ENCODE data around the gene ITGB1.

Gene ITGB1

DNA sequence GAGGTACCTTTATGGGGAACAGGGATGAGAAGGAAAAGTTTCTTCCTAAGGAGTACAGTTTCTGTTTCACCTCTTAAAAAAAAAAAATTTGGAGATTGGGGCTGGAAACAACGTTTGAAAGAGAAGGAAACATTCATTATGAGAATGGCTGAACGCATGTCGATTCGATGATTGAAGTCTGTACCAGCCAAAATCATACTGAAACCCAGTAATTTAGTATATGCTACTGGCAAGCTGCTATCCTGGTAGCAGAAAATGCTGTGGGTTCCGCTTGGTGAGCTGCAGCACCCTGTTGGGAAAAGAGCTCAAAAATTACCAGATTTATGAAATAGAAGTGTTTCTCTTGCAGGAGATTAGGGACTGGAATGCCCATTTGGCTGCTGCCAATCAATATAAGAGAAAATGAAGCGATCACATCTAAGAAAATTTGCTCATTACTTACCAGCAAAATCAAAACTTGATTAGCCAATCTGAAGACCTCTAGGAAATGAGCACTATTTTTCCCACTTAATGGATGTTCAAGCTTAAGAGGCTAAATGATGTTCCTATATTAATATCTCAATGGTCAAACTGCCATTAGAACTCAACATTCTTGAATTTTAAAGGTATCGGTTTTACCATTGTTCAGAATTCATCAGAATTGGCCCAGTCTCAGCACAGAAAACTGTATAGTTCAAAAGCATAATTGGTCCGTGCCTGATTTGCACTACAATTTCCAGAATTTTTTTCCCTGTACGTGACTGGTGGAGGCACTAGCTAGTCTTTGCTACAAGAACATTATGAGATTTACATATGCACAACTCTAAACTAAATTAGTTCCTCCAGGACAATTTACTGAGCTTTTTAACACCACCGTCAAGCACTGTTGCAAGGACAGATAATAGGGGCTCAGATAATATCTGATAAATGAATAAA, 1.2 kb upstream of the ITGB1 start:
- peak overlapping the region; percentile 90 for H3K4me3 ChIP-seq (replicated peaks; ENCODE audit: low read depth, low read length)
- no peak for DNase-seq (ENCODE audit: extremely low read depth, low read depth)
- TF ChIP-seq, protein P1, sequence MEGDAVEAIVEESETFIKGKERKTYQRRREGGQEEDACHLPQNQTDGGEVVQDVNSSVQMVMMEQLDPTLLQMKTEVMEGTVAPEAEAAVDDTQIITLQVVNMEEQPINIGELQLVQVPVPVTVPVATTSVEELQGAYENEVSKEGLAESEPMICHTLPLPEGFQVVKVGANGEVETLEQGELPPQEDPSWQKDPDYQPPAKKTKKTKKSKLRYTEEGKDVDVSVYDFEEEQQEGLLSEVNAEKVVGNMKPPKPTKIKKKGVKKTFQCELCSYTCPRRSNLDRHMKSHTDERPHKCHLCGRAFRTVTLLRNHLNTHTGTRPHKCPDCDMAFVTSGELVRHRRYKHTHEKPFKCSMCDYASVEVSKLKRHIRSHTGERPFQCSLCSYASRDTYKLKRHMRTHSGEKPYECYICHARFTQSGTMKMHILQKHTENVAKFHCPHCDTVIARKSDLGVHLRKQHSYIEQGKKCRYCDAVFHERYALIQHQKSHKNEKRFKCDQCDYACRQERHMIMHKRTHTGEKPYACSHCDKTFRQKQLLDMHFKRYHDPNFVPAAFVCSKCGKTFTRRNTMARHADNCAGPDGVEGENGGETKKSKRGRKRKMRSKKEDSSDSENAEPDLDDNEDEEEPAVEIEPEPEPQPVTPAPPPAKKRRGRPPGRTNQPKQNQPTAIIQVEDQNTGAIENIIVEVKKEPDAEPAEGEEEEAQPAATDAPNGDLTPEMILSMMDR (IDR thresholded peaks at IDR 0.05; ENCODE audit: low read depth, low read length, missing control alignments), result no peak

DNA sequence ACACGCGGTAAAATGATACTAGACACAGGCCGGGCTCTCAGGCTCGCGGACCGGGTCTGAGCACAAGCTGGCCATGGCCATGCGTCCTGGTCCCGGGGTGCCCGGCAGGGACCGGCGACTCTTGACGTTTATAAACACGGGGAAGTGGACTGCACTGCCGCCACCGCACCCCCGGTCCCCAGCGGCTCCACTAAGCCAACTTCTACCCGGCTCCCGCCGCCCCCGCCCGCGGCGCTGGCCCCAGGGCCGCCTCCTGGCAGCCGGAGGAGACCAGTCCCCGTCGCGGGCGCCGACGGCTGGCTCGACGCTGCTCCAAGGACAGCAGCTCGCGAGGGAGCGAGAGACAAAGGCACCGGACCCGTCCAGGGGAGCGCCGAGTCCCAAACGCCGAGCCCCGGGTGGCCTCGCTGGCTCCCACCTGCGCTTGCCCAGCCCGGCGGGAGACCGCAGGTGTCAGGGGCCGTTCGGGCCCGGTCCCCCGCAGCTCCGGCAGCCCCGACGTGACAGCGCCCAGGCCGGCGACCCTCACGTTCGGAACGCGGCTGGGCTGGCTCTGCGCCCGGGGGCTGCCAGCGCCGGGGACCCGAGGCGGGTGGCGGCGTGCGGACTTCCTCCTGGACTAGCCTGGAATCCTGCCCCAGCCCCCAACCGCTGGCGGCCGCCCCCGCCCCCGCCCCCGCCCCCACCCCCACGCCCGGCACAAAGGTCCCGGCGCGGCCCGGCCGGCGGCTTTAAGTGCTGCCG, 517 bp downstream of the ITGB1 start:
- TF ChIP-seq, protein P1 (IDR thresholded peaks at IDR 0.05; ENCODE audit: low read depth, low read length, missing control alignments), result no peak

DNA sequence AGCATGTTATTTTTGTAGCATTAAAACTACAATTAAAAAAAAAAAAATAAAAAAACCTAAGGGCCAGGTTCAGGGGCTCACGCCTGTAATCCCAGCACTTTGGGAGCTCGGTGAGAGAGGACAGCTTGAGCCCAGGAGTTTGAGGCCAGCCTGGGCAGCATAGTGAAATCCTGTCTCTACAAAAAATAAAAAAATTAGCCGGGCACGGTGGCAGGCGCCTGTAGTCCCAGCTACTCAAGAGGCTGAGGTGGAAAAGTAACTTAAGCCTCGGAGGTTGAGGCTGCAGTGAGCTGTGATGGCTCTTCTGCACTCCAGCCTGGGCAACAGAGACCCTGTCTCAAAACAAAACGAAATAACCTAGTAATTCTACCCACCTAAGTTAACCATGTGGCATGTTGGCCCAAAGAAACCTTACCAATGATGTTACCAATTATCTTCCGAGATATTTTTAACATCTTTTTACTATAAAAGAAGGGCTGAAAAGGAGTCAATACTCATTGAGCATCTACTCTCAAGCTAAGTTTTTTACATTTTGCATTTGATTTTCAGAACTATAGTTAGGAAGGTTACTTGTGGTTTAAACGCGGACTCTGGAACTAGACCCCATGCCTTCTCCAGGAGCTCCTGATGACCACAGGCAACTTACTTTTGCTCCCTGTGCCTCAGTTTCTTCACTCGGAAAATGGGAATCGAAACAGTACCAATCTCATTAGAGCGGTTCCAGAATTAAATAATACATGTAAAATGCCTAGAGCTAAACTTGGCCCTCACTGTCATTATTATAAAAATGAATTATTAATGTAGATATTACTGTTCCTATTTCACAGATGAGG, 1.4 kb downstream of the ITGB1 start:
- TF ChIP-seq, protein P1 (IDR thresholded peaks at IDR 0.05; ENCODE audit: low read depth, low read length, missing control alignments), result no peak
- DNase-seq (ENCODE audit: extremely low read depth, low read depth), result no peak
- peak overlapping the region; percentile 90 for H3K4me3 ChIP-seq (replicated peaks; ENCODE audit: low read depth, low read length)

More for the DNA sequence above, 517 bp downstream of the ITGB1 start:
- no peak for DNase-seq (ENCODE audit: extremely low read depth, low read depth)
- peak overlapping the region; percentile 90 for H3K4me3 ChIP-seq (replicated peaks; ENCODE audit: low read depth, low read length)

DNA sequence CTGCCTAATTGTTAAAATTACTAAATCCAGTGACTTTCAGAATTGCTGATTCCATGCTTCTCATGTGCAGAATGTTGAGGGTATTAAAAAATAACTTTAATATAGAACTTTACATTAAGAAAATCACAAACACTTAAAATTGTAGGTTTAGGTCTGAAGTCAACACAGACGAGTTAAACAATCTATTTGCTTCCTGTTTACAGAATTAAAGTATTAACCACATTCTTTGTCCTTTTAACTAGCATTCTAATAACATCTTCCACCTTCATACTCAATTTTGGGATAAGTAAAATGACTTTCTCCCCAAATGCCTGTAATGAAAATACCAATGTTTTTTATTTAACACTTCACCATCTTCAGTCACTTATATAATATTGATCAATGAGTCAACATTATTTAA, 2.2 kb downstream of the ITGB1 start:
- TF ChIP-seq, protein P1 (IDR thresholded peaks at IDR 0.05; ENCODE audit: low read depth, low read length, missing control alignments), result no peak
- no peak for DNase-seq (ENCODE audit: extremely low read depth, low read depth)
- H3K4me3 ChIP-seq (replicated peaks; ENCODE audit: low read depth, low read length), result peak overlapping the region; percentile 90

DNA sequence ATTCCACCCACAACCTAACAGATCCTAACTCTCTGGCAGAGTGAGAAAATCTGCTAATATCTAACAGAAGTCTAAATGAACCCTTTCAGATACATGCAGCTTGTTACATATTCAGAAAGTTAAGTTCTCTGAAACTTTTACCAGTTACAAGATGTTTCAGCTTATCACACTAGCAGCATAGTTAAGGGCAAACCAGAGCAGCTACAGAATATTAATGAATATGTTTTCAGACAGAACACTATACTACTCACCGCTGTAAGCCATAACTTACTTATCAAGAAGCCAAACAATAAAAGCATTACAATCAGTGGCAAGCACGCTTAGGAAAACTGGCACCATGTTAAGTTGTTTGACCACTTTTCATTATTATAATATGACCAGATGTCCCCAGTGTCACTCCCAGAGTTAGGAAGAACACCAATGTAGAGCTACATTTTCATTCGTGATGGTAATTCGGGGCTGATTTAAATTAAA, 2.7 kb downstream of the ITGB1 start:
- TF ChIP-seq, protein P1 (IDR thresholded peaks at IDR 0.05; ENCODE audit: low read depth, low read length, missing control alignments), result no peak
- no peak for DNase-seq (ENCODE audit: extremely low read depth, low read depth)
- peak overlapping the region; percentile 90 for H3K4me3 ChIP-seq (replicated peaks; ENCODE audit: low read depth, low read length)

All from HFF-Myc (cell line).